Ishikawa (cell line): ENCODE results near the gene SPATA21.

Experiments
- CREB1 ChIP-seq: IDR thresholded peaks from 2 replicates; pipeline ENCODE4 v1.6.1; 2012; ENCODE audit warnings: low read depth
- EP300 ChIP-seq: IDR thresholded peaks from 2 replicates; pipeline ENCODE4 v1.6.1; 2012; ENCODE audit warnings: borderline replicate concordance
- MAX ChIP-seq: IDR thresholded peaks from 2 replicates; pipeline ENCODE4 v1.6.1; 2012
- RAD21 ChIP-seq: IDR thresholded peaks from 2 replicates; pipeline ENCODE4 v1.6.1; 2012; ENCODE audit warnings: low read depth
- REST ChIP-seq: IDR thresholded peaks from 2 replicates; pipeline ENCODE4 v1.6.1; 2012; ENCODE audit warnings: low read depth, mild to moderate bottlenecking
- TAF1 ChIP-seq: IDR thresholded peaks from 2 replicates; pipeline ENCODE4 v1.6.1; 2012; ENCODE audit warnings: low read depth, mild to moderate bottlenecking
- TCF12 ChIP-seq: IDR thresholded peaks from 2 replicates; pipeline ENCODE4 v1.6.1; 2012; ENCODE audit warnings: low read depth
- USF1 ChIP-seq: IDR thresholded peaks from 2 replicates; pipeline ENCODE4 v1.6.1; 2012
- YY1 ChIP-seq: IDR thresholded peaks from 2 replicates; pipeline ENCODE4 v1.6.1; 2012; ENCODE audit warnings: low read depth

GRCh38 chr1:16380868-16381267 lies 56.4 kb downstream of the SPATA21 start:
- TF ChIP-seq YY1 = no peak
- no peak for TF ChIP-seq TAF1
- TF ChIP-seq REST = no peak
- no peak for TF ChIP-seq EP300
- TF ChIP-seq TCF12 = no peak
- TF ChIP-seq RAD21 = no peak
- no peak for TF ChIP-seq MAX
- TF ChIP-seq CREB1 = no peak
- TF ChIP-seq USF1 = no peak
